Neutrophil (primary cell): ENCODE data around the gene TMPRSS9.
A peak's percentile ranks its signal among the peaks of the same experiment; 100 is the strongest.
"Not testable (repeated sequence)": the region's sequence is repeated elsewhere in the genome, so short reads cannot be mapped to it uniquely, and the experiment has no call there.

Experiments
- H3K27ac ChIP-seq: fragments of 200-600 bp; sonication (generic); 2 replicates; pipeline ENCODE4 v1.5.1; 2016; ENCODE audit warnings: mild to moderate bottlenecking, moderate library complexity
- H3K27me3 ChIP-seq: fragments of 200-600 bp; sonication (generic); 2 replicates; pipeline ENCODE4 v1.6.0; 2016; ENCODE audit warnings: mild to moderate bottlenecking
- H3K36me3 ChIP-seq: fragments of 200-600 bp; sonication (generic); 2 replicates; pipeline ENCODE4 v1.5.1; 2017
- H3K4me1 ChIP-seq, 2 experiments: fragments of 200-600 bp in 1 of 2; sonication (generic) in 1 of 2; 1 replicate in 1 of 2; 2 replicates in 1 of 2; pipeline versions ENCODE4 v1.5.1 to v1.6.1; 2013 to 2016; ENCODE audit warnings: low read depth in 1 of 2, low read length in 1 of 2, mild to moderate bottlenecking in 1 of 2, moderate library complexity in 1 of 2; ENCODE audit not compliant: control insufficient read depth in 1 of 2, insufficient read depth in 1 of 2
- H3K4me3 ChIP-seq, 2 experiments: fragments of 200-600 bp in 1 of 2; sonication (generic) in 1 of 2; 1 replicate in 1 of 2; 2 replicates in 1 of 2; pipeline ENCODE4 v1.5.1; 2013 to 2016; ENCODE audit warnings: low read depth in 1 of 2, low read length in 1 of 2, mild to moderate bottlenecking in 1 of 2, moderate library complexity in 1 of 2
- H3K9me3 ChIP-seq: fragments of 200-600 bp; sonication (generic); 2 replicates; pipeline ENCODE4 v1.5.1; 2016
- TF ChIP-seq, protein P1 (sequence below): fragments of 200-600 bp; sonication (generic); IDR thresholded peaks from 2 replicates; pipeline ENCODE4 v1.5.1; 2016; ENCODE audit warnings: antibody characterized with exemption

Gene TMPRSS9

DNA sequence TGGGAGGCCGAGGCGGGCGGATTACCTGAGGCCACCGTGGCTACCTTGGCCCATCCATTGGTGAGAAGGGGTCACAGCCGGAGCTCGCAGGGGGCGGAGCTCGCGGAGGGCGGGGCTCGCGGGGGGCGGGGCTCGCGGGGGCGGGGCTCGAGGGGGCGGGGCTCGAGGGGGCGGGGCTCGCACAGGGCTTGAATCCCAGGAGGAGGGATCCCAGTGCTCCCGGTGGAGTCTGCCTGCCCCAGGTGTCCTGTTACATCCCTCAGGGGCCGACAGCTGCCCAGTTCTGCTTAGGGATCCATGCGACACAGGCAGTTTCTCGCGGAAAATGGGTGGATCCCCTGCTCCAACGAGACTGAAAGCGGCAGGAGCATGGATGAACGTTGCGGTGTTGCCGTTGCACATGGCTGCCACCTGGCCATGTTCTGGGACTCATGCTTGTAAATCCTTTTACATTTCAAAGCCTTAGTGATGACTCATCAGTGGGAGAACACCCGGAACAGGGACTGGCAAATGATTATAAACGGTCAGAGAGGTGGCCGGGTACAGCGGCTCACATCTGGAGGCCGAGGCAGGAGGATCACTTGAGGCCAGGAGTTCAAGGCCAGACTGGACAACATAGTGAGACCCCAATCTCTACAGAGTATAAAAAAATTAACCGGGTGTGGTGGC is 25.1 kb downstream of the TMPRSS9 start:
- H3K9me3 ChIP-seq, result no peaks in the 10 kb centered on the region
- H3K4me1 ChIP-seq, result peaks cover 2 to 9% of the 10 kb centered on the region in 2 experiments
- no peak overlapping the region for H3K4me3 ChIP-seq
- no peak overlapping the region for H3K27ac ChIP-seq
- no peaks in the 10 kb centered on the region for H3K27me3 ChIP-seq
- TF ChIP-seq, protein P1, sequence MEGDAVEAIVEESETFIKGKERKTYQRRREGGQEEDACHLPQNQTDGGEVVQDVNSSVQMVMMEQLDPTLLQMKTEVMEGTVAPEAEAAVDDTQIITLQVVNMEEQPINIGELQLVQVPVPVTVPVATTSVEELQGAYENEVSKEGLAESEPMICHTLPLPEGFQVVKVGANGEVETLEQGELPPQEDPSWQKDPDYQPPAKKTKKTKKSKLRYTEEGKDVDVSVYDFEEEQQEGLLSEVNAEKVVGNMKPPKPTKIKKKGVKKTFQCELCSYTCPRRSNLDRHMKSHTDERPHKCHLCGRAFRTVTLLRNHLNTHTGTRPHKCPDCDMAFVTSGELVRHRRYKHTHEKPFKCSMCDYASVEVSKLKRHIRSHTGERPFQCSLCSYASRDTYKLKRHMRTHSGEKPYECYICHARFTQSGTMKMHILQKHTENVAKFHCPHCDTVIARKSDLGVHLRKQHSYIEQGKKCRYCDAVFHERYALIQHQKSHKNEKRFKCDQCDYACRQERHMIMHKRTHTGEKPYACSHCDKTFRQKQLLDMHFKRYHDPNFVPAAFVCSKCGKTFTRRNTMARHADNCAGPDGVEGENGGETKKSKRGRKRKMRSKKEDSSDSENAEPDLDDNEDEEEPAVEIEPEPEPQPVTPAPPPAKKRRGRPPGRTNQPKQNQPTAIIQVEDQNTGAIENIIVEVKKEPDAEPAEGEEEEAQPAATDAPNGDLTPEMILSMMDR, result no peak
- no peaks in the 10 kb centered on the region for H3K36me3 ChIP-seq

DNA sequence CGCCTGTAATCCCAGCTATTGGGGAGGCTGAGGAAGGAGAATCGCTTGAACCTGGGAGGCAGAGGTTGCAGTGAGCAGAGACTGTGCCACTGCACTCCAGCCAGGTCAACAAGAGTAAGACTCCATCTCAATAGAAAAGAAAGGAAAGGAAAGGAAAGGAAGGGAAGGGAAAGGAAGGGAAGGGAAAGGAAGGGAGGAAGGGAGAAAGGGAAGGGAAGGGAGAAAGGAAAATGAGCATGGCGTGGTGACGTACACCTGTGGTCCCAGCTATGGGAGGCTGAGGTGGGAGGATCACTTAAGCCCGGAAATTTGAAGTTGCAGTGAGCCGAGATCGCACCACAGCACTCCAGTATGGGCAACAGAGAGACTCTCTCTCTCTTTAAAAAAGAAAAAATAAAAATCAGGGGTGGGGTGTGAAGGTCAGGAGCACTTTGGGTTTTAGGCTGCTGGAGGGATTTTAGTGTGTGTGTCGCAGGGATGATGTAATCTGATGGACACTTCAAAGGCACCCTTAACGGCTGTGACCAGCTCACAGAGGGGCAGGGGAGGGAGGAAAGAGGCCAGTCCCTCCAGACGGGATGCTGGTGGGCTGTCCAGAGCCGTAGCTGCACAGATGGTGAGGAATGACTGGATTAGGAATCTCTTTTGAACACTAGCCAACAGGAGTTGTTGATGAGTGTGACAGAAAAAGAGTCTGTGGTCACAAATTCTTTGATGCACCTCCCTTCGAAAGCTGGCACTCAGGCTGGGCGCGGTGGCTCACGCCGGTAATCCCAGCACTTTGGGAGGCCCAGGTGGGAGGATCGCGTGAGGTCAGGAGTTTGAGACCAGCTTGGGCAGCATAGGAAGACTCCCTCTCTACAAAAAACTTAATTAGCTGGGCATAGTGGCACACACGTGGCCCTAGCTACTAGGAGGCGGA is 27.6 kb downstream of the TMPRSS9 start:
- Histone ChIP-seq H3K4me3 (no peak overlapping the region), H3K36me3 (no peaks in the 10 kb centered on the region), H3K9me3 (no peaks in the 10 kb centered on the region), H3K27me3 (no peaks in the 10 kb centered on the region), H3K27ac (no peak overlapping the region), H3K4me1 (peaks cover 2 to 12% of the 10 kb centered on the region in 2 experiments)
- TF ChIP-seq, protein P1, result no peak

DNA sequence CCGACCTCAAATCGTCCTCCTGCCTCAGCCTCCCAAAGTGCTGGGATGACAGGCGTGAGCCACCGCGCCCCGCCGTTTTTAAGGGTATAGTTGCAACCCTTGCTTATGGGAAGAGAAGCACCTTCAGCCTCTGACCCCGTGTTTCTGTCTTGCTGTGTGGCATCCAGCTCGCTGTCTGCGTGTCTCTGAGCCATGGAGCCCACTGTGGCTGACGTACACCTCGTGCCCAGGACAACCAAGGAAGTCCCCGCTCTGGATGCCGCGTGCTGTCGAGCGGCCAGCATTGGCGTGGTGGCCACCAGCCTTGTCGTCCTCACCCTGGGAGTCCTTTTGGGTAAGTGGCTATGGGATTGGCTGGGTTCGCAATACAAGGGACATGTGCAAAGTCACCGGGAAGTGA is 29.5 kb downstream of the TMPRSS9 start:
- Histone ChIP-seq H3K27me3 (no peaks in the 10 kb centered on the region), H3K4me1 (peaks cover 15 to 21% of the 10 kb centered on the region in 2 experiments), H3K4me3 (no peak overlapping the region), H3K36me3 (no peaks in the 10 kb centered on the region), H3K27ac (no peak overlapping the region), H3K9me3 (no peaks in the 10 kb centered on the region)
- TF ChIP-seq, protein P1, result no peak

DNA sequence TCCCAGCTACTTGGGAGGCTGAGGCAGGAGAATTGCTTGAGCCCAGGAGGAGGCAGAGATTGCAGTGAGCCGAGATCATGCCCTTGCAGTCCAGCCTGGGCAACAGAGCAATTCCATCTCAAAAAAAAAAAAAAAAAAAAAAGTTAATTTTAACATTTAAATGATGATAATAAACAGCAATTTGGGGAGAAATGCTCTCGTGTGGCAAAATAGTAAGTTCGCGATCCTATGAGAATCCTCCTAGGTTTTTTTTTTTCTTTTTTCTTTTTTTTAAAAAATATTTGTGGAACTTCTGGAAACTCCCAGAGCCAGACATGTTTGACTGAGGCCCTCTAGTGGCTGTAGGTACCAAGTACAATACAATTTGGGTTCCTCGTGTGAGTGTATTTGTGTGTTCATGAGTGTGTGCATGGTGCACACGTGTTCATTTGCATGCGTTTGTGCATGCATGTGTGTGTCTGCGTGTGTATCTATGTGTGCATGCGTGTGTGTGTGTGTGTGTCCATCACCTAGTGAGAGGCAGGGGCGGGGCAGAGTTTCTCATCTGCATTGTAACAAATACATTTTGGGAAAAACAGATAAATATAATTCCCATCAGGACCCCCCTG is 31.2 kb downstream of the TMPRSS9 start:
- Histone ChIP-seq H3K9me3 (no peaks in the 10 kb centered on the region), H3K4me1 (peaks cover 19 to 26% of the 10 kb centered on the region in 2 experiments), H3K27me3 (no peaks in the 10 kb centered on the region), H3K27ac (no peak overlapping the region), H3K36me3 (no peaks in the 10 kb centered on the region), H3K4me3 (no peak overlapping the region)
- TF ChIP-seq, protein P1, result peak; percentile 80

- Histone ChIP-seq H3K36me3 (no peaks in the 10 kb centered on the region), H3K4me1 (peaks cover 19 to 26% of the 10 kb centered on the region in 2 experiments), H3K4me3 (no peak overlapping the region), H3K27me3 (no peaks in the 10 kb centered on the region), H3K9me3 (no peaks in the 10 kb centered on the region), H3K27ac (no peak overlapping the region)
- TF ChIP-seq, protein P1, result no peak
These were observed 32.3 kb downstream of the TMPRSS9 start for GRCh38 chr19:2392366-2392765.

DNA sequence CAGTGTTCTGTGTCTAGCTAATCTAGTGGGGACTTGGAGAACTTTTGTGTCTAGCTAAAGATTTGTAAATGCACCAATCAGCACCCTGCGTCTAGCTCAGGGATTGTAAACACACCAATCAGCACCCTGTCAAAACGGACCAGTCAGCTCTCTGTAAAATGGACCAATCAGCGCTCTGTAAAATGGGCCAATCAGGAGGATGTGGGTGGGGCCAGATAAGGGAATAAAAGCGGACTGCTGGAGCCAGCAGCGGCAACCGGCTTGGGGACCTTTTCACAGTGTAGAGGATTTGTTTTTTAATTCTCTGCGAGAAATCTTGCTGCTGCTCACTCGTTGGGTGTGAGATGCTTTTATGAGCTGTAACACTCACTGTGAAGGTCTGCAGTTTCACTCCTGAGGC is 32.8 kb downstream of the TMPRSS9 start:
- not testable (repeated sequence) for H3K4me3 ChIP-seq, H3K9me3 ChIP-seq
- peaks cover 19 to 26% of the 10 kb centered on the region in 2 experiments for H3K4me1 ChIP-seq

More for the DNA sequence above, 32.8 kb downstream of the TMPRSS9 start:
- not testable (repeated sequence) for H3K27me3 ChIP-seq, H3K27ac ChIP-seq, H3K36me3 ChIP-seq
